ENCODE measurements around the gene SLC6A19.

DNA sequence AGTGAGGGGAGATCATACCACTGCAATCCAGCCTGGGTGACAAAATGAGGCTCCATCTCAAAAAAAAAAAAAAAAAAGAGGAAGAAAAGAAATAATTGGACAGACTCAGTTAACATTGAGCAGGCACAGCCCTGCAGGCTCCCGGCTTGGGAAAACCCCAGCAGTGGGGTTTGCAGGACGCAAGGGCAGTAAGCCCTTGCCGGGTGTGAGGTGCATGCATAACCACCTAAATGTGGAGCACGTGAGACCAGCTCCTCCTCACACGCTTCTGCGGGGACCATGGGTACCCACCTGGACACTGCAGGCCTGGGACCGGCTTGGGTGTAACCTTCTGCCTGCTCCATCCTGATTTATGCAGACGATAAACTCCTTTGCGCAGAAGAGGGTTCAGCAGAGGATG is 19.0 kb downstream of the SLC6A19 start:
- TF ChIP-seq, protein P1, sequence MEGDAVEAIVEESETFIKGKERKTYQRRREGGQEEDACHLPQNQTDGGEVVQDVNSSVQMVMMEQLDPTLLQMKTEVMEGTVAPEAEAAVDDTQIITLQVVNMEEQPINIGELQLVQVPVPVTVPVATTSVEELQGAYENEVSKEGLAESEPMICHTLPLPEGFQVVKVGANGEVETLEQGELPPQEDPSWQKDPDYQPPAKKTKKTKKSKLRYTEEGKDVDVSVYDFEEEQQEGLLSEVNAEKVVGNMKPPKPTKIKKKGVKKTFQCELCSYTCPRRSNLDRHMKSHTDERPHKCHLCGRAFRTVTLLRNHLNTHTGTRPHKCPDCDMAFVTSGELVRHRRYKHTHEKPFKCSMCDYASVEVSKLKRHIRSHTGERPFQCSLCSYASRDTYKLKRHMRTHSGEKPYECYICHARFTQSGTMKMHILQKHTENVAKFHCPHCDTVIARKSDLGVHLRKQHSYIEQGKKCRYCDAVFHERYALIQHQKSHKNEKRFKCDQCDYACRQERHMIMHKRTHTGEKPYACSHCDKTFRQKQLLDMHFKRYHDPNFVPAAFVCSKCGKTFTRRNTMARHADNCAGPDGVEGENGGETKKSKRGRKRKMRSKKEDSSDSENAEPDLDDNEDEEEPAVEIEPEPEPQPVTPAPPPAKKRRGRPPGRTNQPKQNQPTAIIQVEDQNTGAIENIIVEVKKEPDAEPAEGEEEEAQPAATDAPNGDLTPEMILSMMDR (IDR thresholded peaks at IDR 0.05; ENCODE audit: low read depth, low read length), result no peak
- TF ChIP-seq EZH2phosphoT487 (IDR thresholded peaks at IDR 0.05; ENCODE audit: low read depth), result no peak

Measured in OCI-LY3 (cell line).